ENCODE measurements around the gene FRAT1. TPM values are rescaled to one million over a fixed set of nuclear protein-coding genes. Genes with fewer than 3 reads are reported as not detected.

Gene FRAT1
- total and polyA plus RNA-seq, 2 of the 13 experiments (the other 11 are each of a cell fraction or from before 2014, with no cell fraction given) = 1.7 to 2.3 TPM

DNA sequence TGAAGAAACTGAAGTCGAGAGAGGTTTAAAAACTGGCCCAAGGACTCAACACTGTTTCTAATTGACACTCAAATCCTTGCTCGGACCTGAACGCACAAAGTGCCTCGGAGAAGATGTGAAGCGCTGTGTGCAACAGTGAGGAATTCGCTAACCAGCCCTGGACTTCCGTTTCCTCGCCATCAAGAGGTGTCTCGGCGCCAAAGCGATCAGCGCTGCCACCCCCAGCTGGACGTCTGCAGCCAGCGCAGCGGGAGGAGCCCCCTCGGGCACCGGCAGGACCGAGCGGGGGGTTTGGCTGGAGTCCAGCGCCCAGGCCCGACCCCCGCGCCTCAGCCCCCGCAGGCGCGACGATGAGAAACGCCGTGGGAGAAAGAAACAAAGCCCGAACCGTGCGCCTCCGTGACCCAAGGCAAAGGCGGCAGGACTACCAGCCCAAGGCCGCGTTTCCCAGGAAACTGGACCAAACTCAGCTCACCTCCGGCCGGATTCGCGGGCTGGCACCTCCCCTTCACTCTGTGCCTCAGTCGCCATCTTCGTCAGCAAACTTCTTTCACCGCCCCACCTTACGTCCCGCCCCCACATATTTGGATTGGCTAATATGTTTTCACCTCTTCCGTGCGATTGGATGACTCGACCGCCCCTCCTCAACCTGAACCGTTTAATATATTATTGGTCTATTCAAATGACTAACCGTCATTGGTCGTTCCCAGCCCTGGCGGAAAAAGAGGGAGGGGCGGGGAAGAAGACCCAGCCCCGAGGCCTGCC is 26.8 kb upstream of the FRAT1 start, which contains the start of gene ARHGAP19 (continued):
- TF ChIP-seq SCMH1 (CRISPR knock-in tag; IDR thresholded peaks at IDR 0.05; ENCODE audit: borderline replicate concordance) = no peak
- TF ChIP-seq, protein P1, sequence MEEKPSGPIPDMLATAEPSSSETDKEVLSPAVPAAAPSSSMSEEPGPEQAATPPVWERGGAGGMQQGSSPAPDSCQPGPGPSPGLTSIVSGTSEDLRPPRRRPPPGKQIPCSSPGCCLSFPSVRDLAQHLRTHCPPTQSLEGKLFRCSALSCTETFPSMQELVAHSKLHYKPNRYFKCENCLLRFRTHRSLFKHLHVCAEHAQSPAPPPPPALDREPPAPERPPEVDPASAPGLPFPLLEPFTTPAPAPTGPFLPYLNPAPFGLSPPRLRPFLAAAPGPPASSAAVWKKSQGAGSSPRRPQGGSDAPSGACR (CRISPR knock-in tag; IDR thresholded peaks at IDR 0.05) = no peak; the same call in 1 of the 2 replicates
- peak; percentile 91 for TF ChIP-seq KDM5B (CRISPR knock-in tag; IDR thresholded peaks at IDR 0.05; ENCODE audit: borderline replicate concordance)
- TF ChIP-seq ZNF549 (CRISPR knock-in tag; IDR thresholded peaks at IDR 0.05) = no peak
- TF ChIP-seq, protein P2, sequence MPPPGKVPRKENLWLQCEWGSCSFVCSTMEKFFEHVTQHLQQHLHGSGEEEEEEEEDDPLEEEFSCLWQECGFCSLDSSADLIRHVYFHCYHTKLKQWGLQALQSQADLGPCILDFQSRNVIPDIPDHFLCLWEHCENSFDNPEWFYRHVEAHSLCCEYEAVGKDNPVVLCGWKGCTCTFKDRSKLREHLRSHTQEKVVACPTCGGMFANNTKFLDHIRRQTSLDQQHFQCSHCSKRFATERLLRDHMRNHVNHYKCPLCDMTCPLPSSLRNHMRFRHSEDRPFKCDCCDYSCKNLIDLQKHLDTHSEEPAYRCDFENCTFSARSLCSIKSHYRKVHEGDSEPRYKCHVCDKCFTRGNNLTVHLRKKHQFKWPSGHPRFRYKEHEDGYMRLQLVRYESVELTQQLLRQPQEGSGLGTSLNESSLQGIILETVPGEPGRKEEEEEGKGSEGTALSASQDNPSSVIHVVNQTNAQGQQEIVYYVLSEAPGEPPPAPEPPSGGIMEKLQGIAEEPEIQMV (CRISPR knock-in tag; IDR thresholded peaks at IDR 0.05; ENCODE audit: low read depth) = no peak
- TF ChIP-seq NCOA1 (CRISPR knock-in tag; IDR thresholded peaks at IDR 0.05) = no peak
- peak; percentile 95 for TF ChIP-seq ZNF274 (CRISPR knock-in tag; IDR thresholded peaks at IDR 0.05)
- TF ChIP-seq ZNF501 (CRISPR knock-in tag; IDR thresholded peaks at IDR 0.05) = peak; percentile 89
- TF ChIP-seq ZFP1 (CRISPR knock-in tag; IDR thresholded peaks at IDR 0.05) = 0 out of 2 replicates have a peak, but pooled peaks have one; percentile 8
- peak; percentile 86 for TF ChIP-seq ASH2L (IDR thresholded peaks at IDR 0.05; ENCODE audit: insufficient read length, low read depth, low read length)
- 0 out of 2 replicates have a peak, but pooled peaks have one; percentile 62 for TF ChIP-seq HES4 (CRISPR knock-in tag; IDR thresholded peaks at IDR 0.05; ENCODE audit: borderline replicate concordance)
- TF ChIP-seq U2AF2 (IDR thresholded peaks at IDR 0.05; ENCODE audit: low read depth, low read length) = no peak
- TF ChIP-seq, protein P3, sequence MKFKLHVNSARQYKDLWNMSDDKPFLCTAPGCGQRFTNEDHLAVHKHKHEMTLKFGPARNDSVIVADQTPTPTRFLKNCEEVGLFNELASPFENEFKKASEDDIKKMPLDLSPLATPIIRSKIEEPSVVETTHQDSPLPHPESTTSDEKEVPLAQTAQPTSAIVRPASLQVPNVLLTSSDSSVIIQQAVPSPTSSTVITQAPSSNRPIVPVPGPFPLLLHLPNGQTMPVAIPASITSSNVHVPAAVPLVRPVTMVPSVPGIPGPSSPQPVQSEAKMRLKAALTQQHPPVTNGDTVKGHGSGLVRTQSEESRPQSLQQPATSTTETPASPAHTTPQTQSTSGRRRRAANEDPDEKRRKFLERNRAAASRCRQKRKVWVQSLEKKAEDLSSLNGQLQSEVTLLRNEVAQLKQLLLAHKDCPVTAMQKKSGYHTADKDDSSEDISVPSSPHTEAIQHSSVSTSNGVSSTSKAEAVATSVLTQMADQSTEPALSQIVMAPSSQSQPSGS (CRISPR knock-in tag; IDR thresholded peaks at IDR 0.05) = no peak
- TF ChIP-seq ZNF749 (CRISPR knock-in tag; IDR thresholded peaks at IDR 0.05; ENCODE audit: borderline replicate concordance) = peak; percentile 40; the same call in 1 of the 2 replicates
- no peak for TF ChIP-seq NCOA5 (CRISPR knock-in tag; IDR thresholded peaks at IDR 0.05)
- TF ChIP-seq RXRB (CRISPR knock-in tag; IDR thresholded peaks at IDR 0.05; ENCODE audit: borderline replicate concordance) = peak; percentile 52
- no peak for TF ChIP-seq TP53 (CRISPR knock-in tag; conservative IDR thresholded peaks at IDR 0.05)
- TF ChIP-seq, protein P4, sequence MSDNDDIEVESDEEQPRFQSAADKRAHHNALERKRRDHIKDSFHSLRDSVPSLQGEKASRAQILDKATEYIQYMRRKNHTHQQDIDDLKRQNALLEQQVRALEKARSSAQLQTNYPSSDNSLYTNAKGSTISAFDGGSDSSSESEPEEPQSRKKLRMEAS (IDR thresholded peaks at IDR 0.05) = peak; percentile 76; the same call in 1 of the 2 replicates
- TF ChIP-seq SRY (CRISPR knock-in tag; IDR thresholded peaks at IDR 0.05) = peak; percentile 93
- TF ChIP-seq ZNF33A (CRISPR knock-in tag; IDR thresholded peaks at IDR 0.05; ENCODE audit: borderline replicate concordance) = no peak
- TF ChIP-seq NR2C2 (CRISPR knock-in tag; IDR thresholded peaks at IDR 0.05; ENCODE audit: borderline replicate concordance) = peak; percentile 74
- TF ChIP-seq, protein P5, sequence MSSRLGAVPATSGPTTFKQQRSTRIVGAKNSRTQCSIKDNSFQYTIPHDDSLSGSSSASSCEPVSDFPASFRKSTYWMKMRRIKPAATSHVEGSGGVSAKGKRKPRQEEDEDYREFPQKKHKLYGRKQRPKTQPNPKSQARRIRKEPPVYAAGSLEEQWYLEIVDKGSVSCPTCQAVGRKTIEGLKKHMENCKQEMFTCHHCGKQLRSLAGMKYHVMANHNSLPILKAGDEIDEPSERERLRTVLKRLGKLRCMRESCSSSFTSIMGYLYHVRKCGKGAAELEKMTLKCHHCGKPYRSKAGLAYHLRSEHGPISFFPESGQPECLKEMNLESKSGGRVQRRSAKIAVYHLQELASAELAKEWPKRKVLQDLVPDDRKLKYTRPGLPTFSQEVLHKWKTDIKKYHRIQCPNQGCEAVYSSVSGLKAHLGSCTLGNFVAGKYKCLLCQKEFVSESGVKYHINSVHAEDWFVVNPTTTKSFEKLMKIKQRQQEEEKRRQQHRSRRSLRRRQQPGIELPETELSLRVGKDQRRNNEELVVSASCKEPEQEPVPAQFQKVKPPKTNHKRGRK (CRISPR knock-in tag; IDR thresholded peaks at IDR 0.05) = no peak
- no peak for TF ChIP-seq ZNF10 (CRISPR knock-in tag; IDR thresholded peaks at IDR 0.05; ENCODE audit: borderline replicate concordance, low read depth)

All from HepG2 (cell line).